ENCODE measurements around the gene EGF.

DNA sequence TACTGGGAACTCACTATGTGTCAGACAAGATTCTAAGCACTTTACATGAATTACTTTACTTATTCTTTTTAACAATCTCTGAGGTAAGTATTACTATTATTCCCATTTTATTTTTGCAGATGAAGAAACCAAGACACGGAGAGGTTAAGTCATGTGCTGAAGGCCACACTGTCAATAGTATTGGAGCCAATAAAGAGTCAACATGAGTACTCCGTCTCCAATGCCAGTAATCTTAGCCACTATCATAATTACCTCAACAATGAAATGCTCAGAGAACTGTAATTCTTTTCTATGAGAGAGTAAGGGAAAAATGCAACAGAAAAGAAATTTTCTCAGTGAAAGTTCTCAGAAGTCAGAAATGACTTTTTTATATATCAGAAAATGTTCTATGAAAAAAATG is 12.7 kb downstream of the EGF start:
- TF ChIP-seq, protein P1, sequence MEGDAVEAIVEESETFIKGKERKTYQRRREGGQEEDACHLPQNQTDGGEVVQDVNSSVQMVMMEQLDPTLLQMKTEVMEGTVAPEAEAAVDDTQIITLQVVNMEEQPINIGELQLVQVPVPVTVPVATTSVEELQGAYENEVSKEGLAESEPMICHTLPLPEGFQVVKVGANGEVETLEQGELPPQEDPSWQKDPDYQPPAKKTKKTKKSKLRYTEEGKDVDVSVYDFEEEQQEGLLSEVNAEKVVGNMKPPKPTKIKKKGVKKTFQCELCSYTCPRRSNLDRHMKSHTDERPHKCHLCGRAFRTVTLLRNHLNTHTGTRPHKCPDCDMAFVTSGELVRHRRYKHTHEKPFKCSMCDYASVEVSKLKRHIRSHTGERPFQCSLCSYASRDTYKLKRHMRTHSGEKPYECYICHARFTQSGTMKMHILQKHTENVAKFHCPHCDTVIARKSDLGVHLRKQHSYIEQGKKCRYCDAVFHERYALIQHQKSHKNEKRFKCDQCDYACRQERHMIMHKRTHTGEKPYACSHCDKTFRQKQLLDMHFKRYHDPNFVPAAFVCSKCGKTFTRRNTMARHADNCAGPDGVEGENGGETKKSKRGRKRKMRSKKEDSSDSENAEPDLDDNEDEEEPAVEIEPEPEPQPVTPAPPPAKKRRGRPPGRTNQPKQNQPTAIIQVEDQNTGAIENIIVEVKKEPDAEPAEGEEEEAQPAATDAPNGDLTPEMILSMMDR (IDR thresholded peaks at IDR 0.05): no peak
- TF ChIP-seq POLR2A (IDR thresholded peaks at IDR 0.05): no peak
